Left lung (tissue), 10 donors: ENCODE data around the gene MTAP. TPM values are rescaled to one million over a fixed set of nuclear protein-coding genes. Genes with fewer than 3 reads are reported as not detected.
A peak's percentile ranks its signal among the peaks of the same experiment; 100 is the strongest.

ENCODE experiments used
- ATAC-seq: fragments of 200-7000 bp; cut with Tn5 transposase; one replicate; pipeline ENCODE4 v1.9.1; 2020; ENCODE audit warnings: moderate library complexity
- DNase-seq, 4 donors: peaks; one replicate each; pipeline ENCODE4 v3.0.0-alpha.2; 2013 to 2020
- H3K27ac ChIP-seq, 2 donors: fragments of 200-600 bp; sonication (generic) in 1 of 2; one replicate each; pipeline versions ENCODE4 v1.5.0 to v1.8.0; 2020 to 2021
- H3K27me3 ChIP-seq, 2 donors: fragments of 200-600 bp; sonication (generic) in 1 of 2; one replicate each; pipeline versions ENCODE4 v1.5.0 to v1.8.0; 2020 to 2021
- H3K36me3 ChIP-seq, 2 donors: fragments of 200-600 bp; sonication (generic) in 1 of 2; one replicate each; pipeline versions ENCODE4 v1.5.0 to v1.8.0; 2020 to 2021
- H3K4me1 ChIP-seq, 2 donors: fragments of 200-600 bp; one replicate each; pipeline ENCODE4 v1.8.0; 2021
- H3K4me3 ChIP-seq, 2 donors: fragments of 200-600 bp; sonication (generic) in 1 of 2; one replicate each; pipeline versions ENCODE4 v1.5.0 to v1.8.0; 2020 to 2021; ENCODE audit warnings: mild to moderate bottlenecking in 1 of 2
- H3K9me3 ChIP-seq, 2 donors: fragments of 200-600 bp; sonication (generic) in 1 of 2; one replicate each; pipeline versions ENCODE4 v1.5.0 to v1.8.0; 2020 to 2021
- CTCF ChIP-seq, 2 donors: fragments of 200-600 bp; sonication (generic) in 1 of 2; IDR thresholded peaks; one replicate each; pipeline versions ENCODE4 v1.5.0 to v1.8.0; 2021; ENCODE audit warnings: antibody characterized with exemption in 2 of 2
- intact Hi-C, 2 donors: fragments of 100-400 bp; cut with DNase I; formaldehyde crosslinking; loops; one replicate each; pipeline versions ENCODE4 v1.11.2 to v1.14.2; 2022
- polyA plus RNA-seq, 6 donors: library from polyadenylated mRNA; unstranded; fragments of 120-200 nt; gene quantifications; one replicate each; pipeline ENCODE4 v1.2.1, GENCODE V29; 2013; ENCODE audit not compliant: insufficient read length in 6 of 6
- total RNA-seq, 2 donors: library from RNA; stranded (reverse); fragmentation: NEBNext Ultra II Directional; extraction: Animal tissue kit (Norgen Biotek cat#: 25700); gene quantifications; one replicate each; pipeline ENCODE4 v1.2.1, GENCODE V29; 2021
- donor health status: DM: no; HTN: yes; CAD: no.
- donor health status: DM: no; HTN: no; CAD: no.

MTAP gene
- total and polyA plus RNA-seq, 8 donors: 34.0 to 44.6 (median 36.7) TPM

GRCh38 chr9:21788752-21789151, 13.7 kb upstream of the MTAP start:
- Histone ChIP-seq H3K27ac (no peak overlapping the region), H3K27me3 (peaks cover 9 to 15% of the 10 kb centered on the region in 2 donors), H3K4me1 (peaks cover 0 to 6% of the 10 kb centered on the region in 2 donors), H3K4me3 (no peak overlapping the region), H3K9me3 (no peaks in the 10 kb centered on the region), H3K36me3 (no peaks in the 10 kb centered on the region)
- DNase-seq: peak in 1 of 4 donors; percentile 48
- intact Hi-C loops: loop anchor here in 1 of 2 donors (10.0 kb wide), 2 partner anchors 84 to 324 kb away; no protein-coding TSS in a partner anchor
- peak; percentile 80 for ATAC-seq
- no peak for TF ChIP-seq CTCF (IDR thresholded peaks at IDR 0.05)

GRCh38 chr9:21789541-21790037, 12.8 kb upstream of the MTAP start:
- Histone ChIP-seq H3K27me3 (peaks cover 9 to 20% of the 10 kb centered on the region in 2 donors), H3K4me1 (peaks cover 0 to 6% of the 10 kb centered on the region in 2 donors), H3K27ac (no peak overlapping the region), H3K9me3 (no peaks in the 10 kb centered on the region), H3K36me3 (no peaks in the 10 kb centered on the region), H3K4me3 (no peak overlapping the region)
- TF ChIP-seq CTCF (IDR thresholded peaks at IDR 0.05): peak; percentile 68 to 81
- peak; percentile 98 for ATAC-seq
- peak in 2 of 4 donors; percentile 66 to 85 for DNase-seq
- intact Hi-C loops: loop anchor here in 1 of 2 donors (10.0 kb wide), 2 partner anchors 85 to 325 kb away; no protein-coding TSS in a partner anchor

- Histone ChIP-seq H3K27ac (no peak overlapping the region), H3K9me3 (no peaks in the 10 kb centered on the region), H3K27me3 (peaks cover 16 to 54% of the 10 kb centered on the region in 2 donors), H3K4me1 (no peaks in the 10 kb centered on the region), H3K4me3 (no peak overlapping the region), H3K36me3 (no peaks in the 10 kb centered on the region)
- no peak for TF ChIP-seq CTCF (IDR thresholded peaks at IDR 0.05)
- DNase-seq (no peak), ATAC-seq (no peak)
- intact Hi-C loops: no loop called here
These were observed 7.0 kb upstream of the MTAP start for GRCh38 chr9:21795483-21795882.

GRCh38 chr9:21796768-21797167, 5.7 kb upstream of the MTAP start:
- ATAC-seq (no peak), DNase-seq (no peak)
- intact Hi-C loops: no loop called here

More at GRCh38 chr9:21796768-21797167, 5.7 kb upstream of the MTAP start:
- no peaks in the 10 kb centered on the region for H3K4me1 ChIP-seq
- H3K36me3 ChIP-seq: no peaks in the 10 kb centered on the region
- no peak for TF ChIP-seq CTCF (IDR thresholded peaks at IDR 0.05)
- no peak overlapping the region for H3K4me3 ChIP-seq
- H3K9me3 ChIP-seq: no peaks in the 10 kb centered on the region
- H3K27me3 ChIP-seq: peaks cover 16 to 48% of the 10 kb centered on the region in 2 donors
- no peak overlapping the region for H3K27ac ChIP-seq
